AG09319 (cell line): ENCODE data around the gene ZNF527.
"Not testable (repeated sequence)": the region's sequence is repeated elsewhere in the genome, so short reads cannot be mapped to it uniquely, and the experiment has no call there.

Experiments
- DNase-seq: peaks from one replicate; pipeline ENCODE4 v3.0.0-alpha.2; 2010; ENCODE audit warnings: low read depth; ENCODE audit errors: extremely low read depth
- TF ChIP-seq, protein P1 (sequence below): IDR thresholded peaks from 2 replicates; pipeline ENCODE4 v1.5.1; 2011; ENCODE audit warnings: low read depth, mild to moderate bottlenecking, inconsistent platforms, low read length, moderate library complexity

The ZNF527 gene

DNA sequence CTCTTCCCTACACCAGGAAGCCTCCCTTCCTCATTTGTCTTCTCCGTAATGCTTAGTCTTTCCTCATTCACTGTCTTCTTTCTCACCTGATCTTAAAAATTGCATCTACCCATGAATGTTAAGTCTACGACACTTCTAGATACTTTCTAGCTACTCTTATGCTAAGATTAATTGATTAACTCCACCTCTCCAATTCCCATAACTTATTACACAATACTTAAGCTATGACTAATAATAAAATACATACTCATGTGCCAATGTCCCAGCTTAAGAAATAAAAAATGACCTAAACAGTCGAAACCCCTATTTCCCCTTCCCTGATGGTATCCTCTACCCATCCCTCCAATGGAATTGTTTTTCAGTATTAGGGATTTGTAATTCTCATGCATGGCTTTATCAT, 22.8 kb upstream of the ZNF527 start:
- TF ChIP-seq, protein P1, sequence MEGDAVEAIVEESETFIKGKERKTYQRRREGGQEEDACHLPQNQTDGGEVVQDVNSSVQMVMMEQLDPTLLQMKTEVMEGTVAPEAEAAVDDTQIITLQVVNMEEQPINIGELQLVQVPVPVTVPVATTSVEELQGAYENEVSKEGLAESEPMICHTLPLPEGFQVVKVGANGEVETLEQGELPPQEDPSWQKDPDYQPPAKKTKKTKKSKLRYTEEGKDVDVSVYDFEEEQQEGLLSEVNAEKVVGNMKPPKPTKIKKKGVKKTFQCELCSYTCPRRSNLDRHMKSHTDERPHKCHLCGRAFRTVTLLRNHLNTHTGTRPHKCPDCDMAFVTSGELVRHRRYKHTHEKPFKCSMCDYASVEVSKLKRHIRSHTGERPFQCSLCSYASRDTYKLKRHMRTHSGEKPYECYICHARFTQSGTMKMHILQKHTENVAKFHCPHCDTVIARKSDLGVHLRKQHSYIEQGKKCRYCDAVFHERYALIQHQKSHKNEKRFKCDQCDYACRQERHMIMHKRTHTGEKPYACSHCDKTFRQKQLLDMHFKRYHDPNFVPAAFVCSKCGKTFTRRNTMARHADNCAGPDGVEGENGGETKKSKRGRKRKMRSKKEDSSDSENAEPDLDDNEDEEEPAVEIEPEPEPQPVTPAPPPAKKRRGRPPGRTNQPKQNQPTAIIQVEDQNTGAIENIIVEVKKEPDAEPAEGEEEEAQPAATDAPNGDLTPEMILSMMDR, result no peak
- DNase-seq, result no peak

DNA sequence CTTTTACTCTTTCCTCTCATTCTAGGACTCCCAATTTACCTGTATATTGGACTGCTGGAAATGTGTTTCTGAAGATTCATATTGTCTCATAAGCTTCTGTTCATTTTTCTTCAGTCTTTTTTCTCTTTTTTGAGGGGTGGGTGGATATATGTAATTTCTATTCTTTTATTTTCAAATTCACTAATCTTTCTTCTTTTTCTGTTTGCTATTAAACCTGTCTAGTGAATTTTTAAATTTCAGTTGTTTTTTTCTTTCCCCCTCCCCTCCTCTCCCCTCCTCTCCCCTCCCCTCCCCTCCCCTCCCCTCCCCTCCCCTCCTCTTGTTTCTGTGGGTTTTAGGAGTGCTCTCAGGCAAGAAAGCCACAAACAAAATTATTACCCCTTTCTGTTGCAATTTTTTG, 16.9 kb upstream of the ZNF527 start:
- TF ChIP-seq, protein P1, result no peak
- no peak for DNase-seq

DNA sequence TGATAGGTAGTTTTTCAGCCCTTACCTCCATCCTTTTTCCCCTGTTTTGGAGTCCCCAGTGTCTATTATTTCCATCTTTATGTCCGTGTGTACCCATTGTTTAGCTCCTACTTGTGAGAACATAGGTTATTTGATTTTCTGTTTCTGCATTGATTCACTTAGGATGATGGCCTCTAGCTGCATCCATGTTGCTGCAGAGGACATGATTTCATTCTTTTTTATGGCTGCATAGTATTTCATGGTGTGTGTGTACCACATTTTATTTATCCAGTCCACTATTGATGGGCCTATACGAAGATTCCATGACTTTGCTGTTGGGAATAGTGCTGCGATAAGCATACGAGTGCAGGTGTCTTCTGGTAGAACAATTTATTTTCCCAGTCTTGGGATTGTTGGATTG, 15.0 kb upstream of the ZNF527 start:
- DNase-seq, result no peak
- TF ChIP-seq, protein P1, result no peak

DNA sequence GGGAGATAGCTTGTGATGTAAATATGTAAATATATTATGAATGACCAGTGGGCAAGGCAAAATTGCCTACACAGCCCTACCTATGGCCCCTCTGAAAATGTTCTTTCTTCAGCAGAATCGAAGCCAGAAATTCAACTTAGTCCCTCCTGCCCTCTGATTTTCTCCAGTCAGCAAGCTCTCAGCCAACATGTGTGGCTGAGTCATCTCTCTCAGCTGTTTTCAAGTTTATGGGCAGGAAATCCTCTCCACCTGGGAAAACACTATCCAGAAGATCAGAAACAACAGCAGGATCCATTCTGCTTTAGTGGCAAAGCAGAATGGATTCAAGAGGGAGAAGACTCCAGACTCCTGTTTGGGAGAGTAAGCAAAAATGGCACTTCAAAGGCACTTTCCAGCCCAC, 8.9 kb upstream of the ZNF527 start:
- no peak for DNase-seq
- TF ChIP-seq, protein P1, result no peak

DNA sequence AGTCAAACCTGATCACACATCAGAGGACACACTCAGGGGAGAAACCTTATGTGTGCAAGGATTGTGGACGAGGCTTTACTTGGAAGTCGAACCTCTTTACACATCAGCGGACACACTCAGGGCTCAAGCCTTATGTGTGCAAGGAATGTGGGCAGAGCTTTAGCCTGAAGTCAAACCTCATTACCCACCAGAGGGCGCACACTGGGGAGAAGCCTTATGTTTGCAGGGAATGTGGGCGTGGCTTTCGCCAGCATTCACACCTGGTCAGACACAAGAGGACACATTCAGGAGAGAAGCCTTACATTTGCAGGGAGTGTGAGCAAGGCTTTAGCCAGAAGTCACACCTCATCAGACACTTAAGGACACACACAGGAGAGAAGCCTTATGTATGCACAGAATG, 8.2 kb upstream of the ZNF527 start:
- no peak for DNase-seq
- TF ChIP-seq, protein P1, result no peak

DNA sequence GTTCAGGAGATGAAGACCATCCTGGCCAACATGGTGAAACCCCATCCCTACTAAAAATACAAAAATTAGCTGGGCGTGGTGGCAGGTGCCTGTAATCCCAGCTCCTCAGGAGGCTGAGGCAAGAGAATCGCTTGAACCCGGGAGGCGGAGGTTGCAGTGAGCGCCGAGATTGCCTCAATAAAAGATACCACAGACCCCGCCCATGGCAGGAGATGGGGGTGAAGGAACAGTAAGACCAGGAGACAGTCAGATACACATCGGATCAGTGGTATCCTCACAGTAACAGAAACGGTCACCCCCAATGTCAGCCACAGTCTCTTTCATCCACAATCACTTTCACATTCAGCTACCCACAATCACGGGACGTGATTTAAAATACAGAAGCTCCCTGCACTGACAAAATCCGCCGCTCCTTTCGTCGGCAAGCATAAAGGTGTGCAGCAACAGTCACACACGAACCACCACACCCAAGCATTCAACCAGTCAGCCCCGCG, 466 bp upstream of the ZNF527 start:
- not testable (repeated sequence) for DNase-seq

DNA sequence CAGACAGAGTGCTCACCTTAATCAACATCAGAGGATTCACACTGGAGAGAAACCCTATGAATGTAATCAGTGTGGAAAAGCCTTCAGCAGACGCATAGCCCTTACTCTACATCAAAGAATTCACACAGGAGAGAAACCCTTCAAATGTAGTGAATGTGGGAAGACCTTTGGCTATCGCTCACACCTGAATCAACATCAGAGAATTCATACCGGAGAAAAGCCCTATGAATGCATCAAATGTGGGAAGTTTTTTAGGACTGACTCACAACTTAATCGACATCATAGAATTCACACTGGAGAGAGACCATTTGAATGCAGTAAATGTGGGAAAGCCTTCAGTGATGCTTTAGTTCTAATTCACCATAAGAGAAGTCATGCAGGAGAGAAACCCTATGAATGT, 18.3 kb downstream of the ZNF527 start:
- DNase-seq, result no peak
- TF ChIP-seq, protein P1, result no peak

DNA sequence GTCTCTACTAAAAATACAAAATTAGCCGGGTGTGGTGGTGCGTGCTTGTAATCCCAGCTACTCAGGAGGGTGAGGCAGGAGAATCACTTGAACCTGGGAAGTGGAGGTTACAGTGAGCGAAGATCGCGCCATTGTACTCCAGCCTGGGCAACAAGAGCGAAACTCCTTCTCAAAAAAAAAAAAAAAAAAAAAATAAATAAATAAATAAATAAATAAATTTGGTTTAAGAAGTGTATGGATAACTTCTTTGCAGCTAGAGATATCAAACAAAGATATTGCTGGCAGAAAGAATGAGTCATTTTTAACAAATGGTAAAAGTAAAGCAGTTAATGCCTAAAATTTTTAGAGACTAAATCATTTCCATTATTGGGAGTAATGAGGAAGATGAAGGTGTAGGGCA, 20.5 kb downstream of the ZNF527 start:
- not testable (repeated sequence) for DNase-seq

DNA sequence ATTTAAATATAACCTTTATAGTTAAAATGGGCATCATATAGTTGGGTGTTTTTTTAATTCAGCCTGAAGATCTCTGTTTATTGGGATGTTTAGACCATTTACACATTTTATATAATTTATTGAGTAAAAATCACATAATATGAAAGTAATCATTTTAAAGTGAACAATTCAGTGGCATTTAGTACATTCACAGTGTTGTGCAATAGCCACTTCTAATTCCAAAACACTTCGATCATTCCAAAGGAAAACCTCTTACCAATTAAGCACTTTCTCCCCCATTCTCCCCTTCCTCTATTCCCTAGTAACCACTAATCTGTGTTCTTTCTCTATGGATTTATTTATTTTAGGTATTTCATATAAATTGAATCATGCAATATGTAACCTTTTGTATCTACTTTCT, 30.2 kb downstream of the ZNF527 start:
- no peak for DNase-seq
- TF ChIP-seq, protein P1, result no peak
